H1 (cell line): ENCODE results near the gene UBASH3A. TPM values are rescaled to one million over a fixed set of nuclear protein-coding genes. Genes with fewer than 3 reads are reported as not detected.

Experiments used
- CTCF ChIA-PET: fragments of 300-600 bp; sonication (Branson Sonifier 250); formaldehyde crosslinking; loops from one replicate; lab custom pipeline; 2021; ENCODE audit not compliant: partially characterized antibody; lab: Charles Lee
- POLR2A ChIA-PET: fragments of 300-600 bp; sonication (Branson Sonifier 250); formaldehyde crosslinking; loops from one replicate; lab custom pipeline; 2021; ENCODE audit warnings: inconsistent platforms; ENCODE audit not compliant: partially characterized antibody; lab: Charles Lee
- DNase-seq, 2 experiments: peaks; one replicate each; pipeline versions ENCODE4 v3.0.0 to v3.0.0-alpha.2; 2010 to 2022; ENCODE audit warnings: low spot score in 2 of 2, low read depth in 1 of 2, mixed read lengths in 1 of 2
- FAIRE-seq: peaks from 2 replicates; lab custom pipeline; 2011; peaks lifted over from hg19 to GRCh38; lab: Jason Lieb, UNC
- H2AFZ ChIP-seq: 2 replicates; pipeline ENCODE4 v1.8.1; 2012; ENCODE audit warnings: low read length, inconsistent platforms
- H2AK5ac ChIP-seq: 2 replicates; pipeline ENCODE4 v1.6.1; 2013; ENCODE audit warnings: low read depth, low read length
- H2BK120ac ChIP-seq: replicated peaks from 2 replicates; pipeline ENCODE3; 2013; ENCODE audit warnings: low read depth, low read length, inconsistent platforms
- H2BK12ac ChIP-seq: 2 replicates; pipeline ENCODE4 v1.6.1; 2013; ENCODE audit warnings: low read depth, low read length
- H2BK15ac ChIP-seq: 2 replicates; pipeline ENCODE4 v1.6.1; 2013; ENCODE audit warnings: low read length
- H2BK20ac ChIP-seq: 2 replicates; pipeline ENCODE4 v1.6.1; 2013; ENCODE audit warnings: low read length
- H2BK5ac ChIP-seq: 2 replicates; pipeline ENCODE4 v1.6.1; 2013; ENCODE audit warnings: low read depth, low read length
- H3K14ac ChIP-seq: 2 replicates; pipeline ENCODE4 v1.6.1; 2013; ENCODE audit warnings: inconsistent platforms; ENCODE audit not compliant: insufficient read length
- H3K18ac ChIP-seq: 2 replicates; pipeline ENCODE4 v1.6.1; 2013; ENCODE audit warnings: low read length; ENCODE audit errors: extremely low read depth
- H3K23ac ChIP-seq: 2 replicates; pipeline ENCODE4 v1.6.1; 2013; ENCODE audit warnings: inconsistent platforms; ENCODE audit not compliant: insufficient read length
- H3K23me2 ChIP-seq: 2 replicates; pipeline ENCODE4 v1.6.1; 2013; ENCODE audit warnings: low read depth, low read length
- H3K27ac ChIP-seq: 2 replicates; pipeline ENCODE4 v1.6.1; 2011; ENCODE audit warnings: low read depth, low read length, inconsistent platforms
- H3K27me3 ChIP-seq, 4 experiments: replicated peaks in 1 of 4; 1 replicate in 1 of 4; 2 replicates in 3 of 4; pipeline versions ENCODE4 v1.6.1 to v1.8.1; 2011 to 2013; ENCODE audit warnings: low read length in 3 of 4, mild to moderate bottlenecking in 3 of 4, inconsistent platforms in 2 of 4, mixed read lengths in 2 of 4, moderate library complexity in 1 of 4; ENCODE audit not compliant: control insufficient read depth in 3 of 4, insufficient read depth in 3 of 4; ENCODE audit errors: extremely low read depth in 1 of 4
- H3K36me3 ChIP-seq, 4 experiments: 2 replicates each; pipeline versions ENCODE4 v1.6.1 to v1.8.1; 2011 to 2013; ENCODE audit warnings: mild to moderate bottlenecking in 4 of 4, low read length in 3 of 4, moderate library complexity in 2 of 4, control low read depth in 1 of 4, inconsistent platforms in 1 of 4; ENCODE audit not compliant: insufficient read depth in 4 of 4, control insufficient read depth in 2 of 4
- H3K4ac ChIP-seq: replicated peaks from 2 replicates; pipeline ENCODE3; 2013; ENCODE audit warnings: low read length, low read depth, mixed read lengths, inconsistent platforms; ENCODE audit not compliant: insufficient read length
- H3K4me1 ChIP-seq, 4 experiments: replicated peaks in 1 of 4; 1 replicate in 1 of 4; 2 replicates in 3 of 4; pipeline versions ENCODE4 v1.6.1 to v1.8.1; 2011 to 2013; ENCODE audit warnings: low read length in 3 of 4, inconsistent platforms in 2 of 4, mixed read lengths in 1 of 4; ENCODE audit not compliant: insufficient read depth in 4 of 4, control insufficient read depth in 3 of 4
- H3K4me2 ChIP-seq, 2 experiments: 2 replicates each; pipeline versions ENCODE4 v1.6.1 to v1.8.1; 2011 to 2013; ENCODE audit warnings: low read depth in 2 of 2, low read length in 2 of 2, control low read depth in 1 of 2, inconsistent platforms in 1 of 2, mild to moderate bottlenecking in 1 of 2; ENCODE audit not compliant: insufficient read depth in 1 of 2
- H3K4me3 ChIP-seq, 4 experiments: fragments of 200-600, 300-600 bp in 1 of 4; sonication (generic), shearing (Covaris generic), sonication (Bioruptor Twin) in 1 of 4; 2 replicates each; pipeline versions ENCODE4 v1.5.1 to v1.8.1; 2011 to 2016; ENCODE audit warnings: low read length in 4 of 4, low read depth in 3 of 4, control low read depth in 2 of 4, inconsistent platforms in 2 of 4, mild to moderate bottlenecking in 2 of 4, mixed read lengths in 1 of 4, moderate library complexity in 1 of 4; ENCODE audit not compliant: insufficient read depth in 2 of 4; ENCODE audit errors: extremely low read depth in 1 of 4
- H3K56ac ChIP-seq: replicated peaks from 2 replicates; pipeline ENCODE3; 2013; ENCODE audit warnings: low read depth, mild to moderate bottlenecking, mixed read lengths, low read length, inconsistent platforms; ENCODE audit not compliant: insufficient read length
- H3K79me1 ChIP-seq: 2 replicates; pipeline ENCODE4 v1.6.1; 2013; ENCODE audit warnings: low read depth, low read length, control low read depth
- H3K79me2 ChIP-seq, 2 experiments: 2 replicates each; pipeline versions ENCODE4 v1.6.1 to v1.8.1; 2012 to 2013; ENCODE audit warnings: low read length in 2 of 2, mild to moderate bottlenecking in 2 of 2, inconsistent platforms in 1 of 2; ENCODE audit not compliant: insufficient read depth in 2 of 2, control insufficient read depth in 1 of 2
- H3K9ac ChIP-seq, 4 experiments: replicated peaks in 1 of 4; 1 replicate in 1 of 4; 2 replicates in 3 of 4; pipeline versions ENCODE4 v1.6.1 to v1.8.1; 2011 to 2013; ENCODE audit warnings: low read depth in 3 of 4, low read length in 3 of 4, control low read depth in 2 of 4, mild to moderate bottlenecking in 2 of 4, moderate library complexity in 2 of 4, inconsistent platforms in 1 of 4; ENCODE audit errors: extremely low read depth in 1 of 4
- H3K9me3 ChIP-seq, 2 experiments: 2 replicates each; pipeline versions ENCODE4 v1.6.1 to v1.8.1; 2012 to 2013; ENCODE audit warnings: mild to moderate bottlenecking in 2 of 2, moderate library complexity in 2 of 2, control low read depth in 1 of 2, inconsistent platforms in 1 of 2, low read depth in 1 of 2, low read length in 1 of 2, mixed read lengths in 1 of 2; ENCODE audit not compliant: insufficient read depth in 2 of 2
- H4K20me1 ChIP-seq, 2 experiments: replicated peaks in 1 of 2; 2 replicates each; pipeline versions ENCODE3 to v1.8.1; 2011 to 2013; ENCODE audit warnings: inconsistent platforms in 2 of 2, low read length in 2 of 2, mild to moderate bottlenecking in 1 of 2; ENCODE audit not compliant: insufficient read depth in 2 of 2, control insufficient read depth in 1 of 2
- H4K5ac ChIP-seq: 2 replicates; pipeline ENCODE4 v1.6.1; 2013; ENCODE audit warnings: low read length, low read depth, mixed read lengths, inconsistent platforms; ENCODE audit not compliant: insufficient read length
- H4K8ac ChIP-seq: 2 replicates; pipeline ENCODE4 v1.8.0; 2013; ENCODE audit warnings: mild to moderate bottlenecking, moderate library complexity, low read length, inconsistent platforms; ENCODE audit not compliant: insufficient read depth; ENCODE audit errors: extremely low read depth
- H4K91ac ChIP-seq: replicated peaks from 2 replicates; pipeline ENCODE3; 2013; ENCODE audit warnings: low read length, mixed read lengths, inconsistent platforms; ENCODE audit not compliant: insufficient read length
- BCL11A ChIP-seq, 2 experiments: IDR thresholded peaks; one replicate each; pipeline ENCODE4 v1.6.1; 2011; ENCODE audit warnings: low read depth in 2 of 2, low read length in 2 of 2, mild to moderate bottlenecking in 2 of 2
- BRCA1 ChIP-seq: IDR thresholded peaks from 2 replicates; pipeline ENCODE4 v1.6.1; 2012; ENCODE audit warnings: low read depth, low read length, improper control_type of control experiment
- CHD2 ChIP-seq: IDR thresholded peaks from 2 replicates; pipeline ENCODE4 v1.6.1; 2012; ENCODE audit warnings: low read length, improper control_type of control experiment
- CREB1 ChIP-seq: IDR thresholded peaks from 2 replicates; pipeline ENCODE4 v1.6.1; 2012; ENCODE audit warnings: inconsistent platforms
- EP300 ChIP-seq, 2 experiments: IDR thresholded peaks; 1 replicate in 1 of 2; 2 replicates in 1 of 2; pipeline ENCODE4 v1.6.1; 2011 to 2012; ENCODE audit warnings: low read depth in 2 of 2, low read length in 2 of 2, mild to moderate bottlenecking in 2 of 2, borderline replicate concordance in 1 of 2, inconsistent platforms in 1 of 2, moderate library complexity in 1 of 2
- FOSL1 ChIP-seq: IDR thresholded peaks from 2 replicates; pipeline ENCODE4 v1.6.1; 2011; ENCODE audit warnings: mild to moderate bottlenecking, low read depth, low read length, moderate library complexity; ENCODE audit not compliant: insufficient read depth
- KDM1A ChIP-seq: fragments of 200-600, 300-600 bp; sonication (generic); IDR thresholded peaks from 2 replicates; pipeline ENCODE4 v1.7.1; 2016; ENCODE audit warnings: mild to moderate bottlenecking, low read length, borderline replicate concordance
- PHF8 ChIP-seq: fragments of 200-600 bp; sonication (generic); conservative IDR thresholded peaks from 2 replicates; pipeline ENCODE4 v1.7.1; 2012; ENCODE audit warnings: low read depth, mild to moderate bottlenecking, inconsistent platforms, low read length, moderate library complexity
- POU5F1 ChIP-seq: IDR thresholded peaks from 2 replicates; pipeline ENCODE4 v1.6.1; 2011; ENCODE audit warnings: low read depth, mild to moderate bottlenecking, low read length, moderate library complexity
- RAD21 ChIP-seq, 2 experiments: IDR thresholded peaks in 1 of 2; conservative IDR thresholded peaks in 1 of 2; 2 replicates each; pipeline ENCODE4 v1.6.1; 2011; ENCODE audit warnings: low read depth in 2 of 2, low read length in 2 of 2, improper control_type of control experiment in 1 of 2, inconsistent platforms in 1 of 2, mild to moderate bottlenecking in 1 of 2, moderate library complexity in 1 of 2
- RXRA ChIP-seq: IDR thresholded peaks from 2 replicates; pipeline ENCODE4 v1.6.1; 2011; ENCODE audit warnings: low read depth, mild to moderate bottlenecking, low read length, moderate library complexity; ENCODE audit not compliant: insufficient read depth
- SIRT6 ChIP-seq: IDR thresholded peaks from one replicate; pipeline ENCODE4 v1.7.1; 2012; ENCODE audit warnings: low read length, inconsistent platforms
- WGBS, 2 experiments: shearing (Covaris generic) in 1 of 2; methylation state at CpG; one replicate each; pipeline versions ENCODE4 v1.1.6 to v1.1.7; 2013 to 2015; ENCODE audit warnings: low lambda C conversion rate in 2 of 2, mixed read lengths in 2 of 2, inconsistent platforms in 1 of 2, low coverage in 1 of 2, missing lambda C conversion rate in 1 of 2; ENCODE audit not compliant: insufficient replicate concordance in 2 of 2, insufficient coverage in 1 of 2, insufficient read length in 1 of 2; ENCODE audit errors: extremely low coverage in 1 of 2, missing lambda C conversion rate in 1 of 2; 5-methylcytosine and 5-hydroxymethylcytosine counted together
- polyA plus RNA-seq, 7 experiments: library from polyadenylated mRNA; depleted of rRNA in 3 of 7; stranded (reverse) in 5 of 7; unstranded in 2 of 7; fragments of >200 nt in 5 of 7; fragments of 200-250 nt in 2 of 7; gene quantifications; 1 replicate in 5 of 7; 2 replicates in 1 of 7; 4 replicates in 1 of 7; pipeline versions ENCODE4 v1.2.1 to v1.2.3, GENCODE V29; 2011 to 2013; ENCODE audit warnings: missing spikeins in 2 of 7, mixed read lengths in 2 of 7
- total RNA-seq: library from RNA; stranded (reverse); fragmentation: NEBNext Ultra II Directional; extraction: Animal tissue kit (Norgen Biotek cat#: 25700); gene quantifications from 2 replicates; pipeline ENCODE4 v1.2.1, GENCODE V29; 2021
- TF ChIP-seq, protein P1 (sequence below): IDR thresholded peaks from 2 replicates; pipeline ENCODE4 v1.6.1; 2012; ENCODE audit warnings: inconsistent platforms

The UBASH3A gene
- total and polyA plus RNA-seq, 2 of the 8 experiments (the other 6 are each of a cell fraction or from before 2014, with no cell fraction given) = not detected

DNA sequence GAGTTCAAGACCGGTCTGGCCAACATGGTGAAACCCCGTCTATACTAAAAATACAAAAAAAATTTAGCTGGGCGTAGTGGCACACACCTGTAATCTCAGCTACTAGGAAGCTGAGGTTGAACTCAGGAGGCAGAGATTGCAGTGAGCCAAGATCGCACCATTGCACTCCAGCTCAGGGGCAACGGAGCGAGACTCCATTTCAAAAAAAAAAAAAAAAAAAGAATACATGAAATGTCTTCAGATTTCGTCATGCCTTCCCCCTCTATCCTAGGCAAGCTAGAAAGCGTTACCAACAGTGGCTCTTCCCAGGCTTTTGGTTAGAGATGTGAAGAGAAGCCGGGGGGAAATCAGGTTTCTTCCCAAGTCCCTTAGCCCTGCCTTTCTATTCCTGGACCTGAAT, 41.0 kb upstream of the UBASH3A start:
- Histone ChIP-seq H3K27me3 (no peaks in the 10 kb centered on the region), H2BK15ac (no peak overlapping the region), H3K14ac (no peak overlapping the region), H2BK120ac (no peak overlapping the region), H2BK20ac (no peak overlapping the region), H3K56ac (no peak overlapping the region), H3K9ac (no peak overlapping the region), H3K79me2 (no peaks in the 10 kb centered on the region), H2BK5ac (no peak overlapping the region), H4K91ac (no peak overlapping the region), H3K27ac (no peak overlapping the region), H4K20me1 (no peaks in the 10 kb centered on the region), H3K4ac (no peak overlapping the region), H3K79me1 (no peaks in the 10 kb centered on the region; the same call in 1 of the 2 replicates), H2BK12ac (no peak overlapping the region), H3K4me3 (no peak overlapping the region), H3K23ac (no peak overlapping the region), H3K9me3 (peaks cover 8 to 9% of the 10 kb centered on the region in 2 experiments), H4K5ac (no peak overlapping the region), H2AFZ (no peak overlapping the region), H3K23me2 (no peaks in the 10 kb centered on the region), H2AK5ac (no peak overlapping the region), H3K18ac (no peak overlapping the region), H3K4me2 (no peak overlapping the region), H3K36me3 (no peaks in the 10 kb centered on the region), H3K4me1 (no peaks in the 10 kb centered on the region; a peak in 2 of 7 replicates), H4K8ac (no peak overlapping the region)
- TF ChIP-seq POU5F1 = no peak
- no peak for TF ChIP-seq BCL11A (IDR thresholded peaks at IDR 0.05; ENCODE audit: low read depth in 2 of 2, low read length in 2 of 2)
- no peak for TF ChIP-seq KDM1A
- no peak for TF ChIP-seq EP300 (IDR thresholded peaks at IDR 0.05; ENCODE audit: borderline replicate concordance in 1 of 2, low read depth in 2 of 2, low read length in 2 of 2)
- no peak for TF ChIP-seq CREB1
- TF ChIP-seq BRCA1 = no peak
- no peak for TF ChIP-seq SIRT6
- TF ChIP-seq, protein P1, sequence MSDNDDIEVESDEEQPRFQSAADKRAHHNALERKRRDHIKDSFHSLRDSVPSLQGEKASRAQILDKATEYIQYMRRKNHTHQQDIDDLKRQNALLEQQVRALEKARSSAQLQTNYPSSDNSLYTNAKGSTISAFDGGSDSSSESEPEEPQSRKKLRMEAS = no peak
- no peak for TF ChIP-seq PHF8
- no peak for TF ChIP-seq CHD2
- TF ChIP-seq RXRA = no peak
- TF ChIP-seq FOSL1 = no peak
- TF ChIP-seq RAD21 (IDR thresholded peaks at IDR 0.05 in 1 of 2, conservative IDR thresholded peaks at IDR 0.05 in 1 of 2; ENCODE audit: low read depth in 2 of 2, low read length in 2 of 2) = no peak
- FAIRE-seq (no peak), DNase-seq (no peak)
- WGBS, 2 experiments = 89% methylated on average over 6 of the region's 9 CpGs; no CpG with 5 or more reads in 1 of the 2 experiments
- CTCF ChIA-PET = interaction anchor here (1.6 to 4.0 kb wide), 3 partner anchors 24 to 52 kb away, joined by 3 to 28 read pairs (median 9); no protein-coding TSS in a partner anchor
- POLR2A ChIA-PET = no interaction called here
